Body of pancreas (tissue), 4 donors: Measurements from ENCODE around the gene CORO1A.

Experiments used
- POLR2A ChIP-seq, 3 donors: fragments of 450-650 bp; IDR thresholded peaks; one replicate each; pipeline ENCODE4 v1.6.1; 2016; ENCODE audit warnings: antibody characterized with exemption in 3 of 3, mild to moderate bottlenecking in 2 of 3
- TF ChIP-seq, protein P1 (sequence below), 7 experiments: fragments of 450-650 bp in 4 of 7; fragments of 200-600 bp in 3 of 7; sonication (generic) in 3 of 7; IDR thresholded peaks; one replicate each; pipeline ENCODE4 v1.5.1; 2016 to 2019; ENCODE audit warnings: antibody characterized with exemption in 7 of 7

DNA sequence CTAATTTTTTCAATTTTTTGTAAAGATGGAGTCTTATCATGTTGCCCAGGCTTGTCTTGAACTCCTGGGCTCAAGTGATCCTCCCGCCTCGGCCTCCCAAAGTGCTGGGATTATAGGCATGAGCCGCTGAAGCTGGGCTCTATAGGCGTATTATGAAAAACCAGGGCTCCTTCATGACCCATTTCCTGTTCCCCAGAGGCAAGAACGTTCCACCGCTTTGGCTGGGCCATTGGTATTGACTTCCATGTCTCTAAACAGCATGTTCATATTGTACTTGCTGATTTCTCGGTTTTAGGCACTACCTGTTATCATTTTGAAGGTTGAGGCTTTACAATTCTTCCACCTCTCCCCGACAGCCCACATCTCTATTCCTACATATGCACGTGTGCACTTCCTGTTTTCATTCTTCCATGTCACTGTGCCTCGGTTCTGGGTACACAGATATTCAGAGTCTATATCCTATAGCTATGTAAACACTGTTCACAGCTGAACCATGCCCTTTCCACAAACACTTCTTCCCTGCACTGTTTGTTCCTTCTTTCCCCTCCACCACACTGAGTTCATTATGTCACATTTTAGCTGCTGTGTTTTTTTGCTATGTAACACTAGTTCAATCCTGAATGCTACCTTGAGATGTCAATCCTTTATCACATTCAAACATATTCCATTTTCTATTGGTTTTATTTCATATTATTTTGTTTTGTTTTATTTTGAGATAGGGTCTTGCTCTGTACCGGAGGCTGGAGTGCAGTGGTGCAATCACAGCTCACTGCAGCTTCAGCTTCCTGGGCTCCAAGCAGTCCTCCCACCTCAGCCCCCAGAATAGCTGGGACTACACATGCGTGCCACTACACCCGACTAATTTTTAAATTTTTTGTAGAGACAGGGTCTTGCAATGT, 43.6 kb upstream of the CORO1A start:
- TF ChIP-seq POLR2A (IDR thresholded peaks at IDR 0.05), result no peak
- TF ChIP-seq, protein P1, sequence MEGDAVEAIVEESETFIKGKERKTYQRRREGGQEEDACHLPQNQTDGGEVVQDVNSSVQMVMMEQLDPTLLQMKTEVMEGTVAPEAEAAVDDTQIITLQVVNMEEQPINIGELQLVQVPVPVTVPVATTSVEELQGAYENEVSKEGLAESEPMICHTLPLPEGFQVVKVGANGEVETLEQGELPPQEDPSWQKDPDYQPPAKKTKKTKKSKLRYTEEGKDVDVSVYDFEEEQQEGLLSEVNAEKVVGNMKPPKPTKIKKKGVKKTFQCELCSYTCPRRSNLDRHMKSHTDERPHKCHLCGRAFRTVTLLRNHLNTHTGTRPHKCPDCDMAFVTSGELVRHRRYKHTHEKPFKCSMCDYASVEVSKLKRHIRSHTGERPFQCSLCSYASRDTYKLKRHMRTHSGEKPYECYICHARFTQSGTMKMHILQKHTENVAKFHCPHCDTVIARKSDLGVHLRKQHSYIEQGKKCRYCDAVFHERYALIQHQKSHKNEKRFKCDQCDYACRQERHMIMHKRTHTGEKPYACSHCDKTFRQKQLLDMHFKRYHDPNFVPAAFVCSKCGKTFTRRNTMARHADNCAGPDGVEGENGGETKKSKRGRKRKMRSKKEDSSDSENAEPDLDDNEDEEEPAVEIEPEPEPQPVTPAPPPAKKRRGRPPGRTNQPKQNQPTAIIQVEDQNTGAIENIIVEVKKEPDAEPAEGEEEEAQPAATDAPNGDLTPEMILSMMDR (IDR thresholded peaks at IDR 0.05), result no peak
